Endothelial cell (in vitro differentiated cells): ENCODE data around the gene PTPN4. TPM values are rescaled to one million over a fixed set of nuclear protein-coding genes. Genes with fewer than 3 reads are reported as not detected.

ENCODE experiments used
- DNase-seq: peaks from one replicate; pipeline ENCODE4 v3.0.0; 2021; ENCODE audit warnings: low spot score
- H3K27ac Mint-ChIP-seq: one replicate; pipeline ENCODE4 v1.8.0; 2021; ENCODE audit warnings: mixed read lengths, inconsistent platforms; ENCODE audit not compliant: unreplicated experiment
- H3K27me3 Mint-ChIP-seq: one replicate; pipeline ENCODE4 v1.8.0; 2021; ENCODE audit warnings: mild to moderate bottlenecking, moderate library complexity, mixed read lengths, inconsistent platforms; ENCODE audit not compliant: unreplicated experiment
- H3K36me3 Mint-ChIP-seq: one replicate; pipeline ENCODE4 v1.8.0; 2021; ENCODE audit warnings: mild to moderate bottlenecking, low read depth, mixed read lengths, inconsistent platforms; ENCODE audit not compliant: unreplicated experiment
- H3K4me1 Mint-ChIP-seq: one replicate; pipeline ENCODE4 v1.8.0; 2021; ENCODE audit warnings: mild to moderate bottlenecking, mixed read lengths, inconsistent platforms; ENCODE audit not compliant: unreplicated experiment
- H3K4me3 Mint-ChIP-seq: one replicate; pipeline ENCODE4 v1.8.0; 2021; ENCODE audit warnings: mild to moderate bottlenecking, mixed read lengths, inconsistent platforms; ENCODE audit not compliant: unreplicated experiment
- H3K9me3 Mint-ChIP-seq: one replicate; pipeline ENCODE4 v1.8.0; 2021; ENCODE audit warnings: mixed read lengths, inconsistent platforms; ENCODE audit not compliant: unreplicated experiment
- CTCF ChIP-seq: fragments of 200-600 bp; sonication (generic); IDR thresholded peaks from one replicate; pipeline ENCODE4 v1.5.0; 2021; ENCODE audit warnings: antibody characterized with exemption; ENCODE audit not compliant: unreplicated experiment
- total RNA-seq: library from RNA; stranded (reverse); fragmentation: NEBNext Ultra II Directional; extraction: Animal tissue kit (Norgen Biotek cat#: 25700); gene quantifications from one replicate; pipeline ENCODE4 v1.2.1, GENCODE V29; 2021; ENCODE audit not compliant: unreplicated experiment

PTPN4 gene
- total RNA-seq, 1 donor from 2014 or later = 51.0 TPM

DNA sequence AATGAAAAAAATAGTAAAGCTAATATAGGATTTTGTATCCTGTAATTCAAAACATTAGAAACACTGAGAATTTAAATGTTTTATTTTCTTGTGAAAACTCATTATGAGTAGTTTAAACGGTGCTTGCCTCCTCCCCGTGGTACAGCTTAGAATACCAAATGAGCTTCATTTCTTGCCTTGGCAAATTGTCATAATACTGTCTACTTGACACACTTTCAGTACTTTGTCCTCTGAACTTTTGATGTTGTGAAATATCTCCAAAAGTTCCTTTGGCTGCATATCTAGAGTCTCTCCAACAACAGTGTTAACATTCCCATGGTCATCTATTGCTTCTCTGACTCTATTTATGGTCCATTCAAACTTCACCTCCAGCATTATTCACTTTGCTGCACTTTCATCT lies 191.2 kb downstream of the PTPN4 start:
- no peak overlapping the region for H3K4me3 Mint-ChIP-seq
- H3K27me3 Mint-ChIP-seq = peaks cover 2% of the 10 kb centered on the region
- H3K27ac Mint-ChIP-seq = no peak overlapping the region
- H3K9me3 Mint-ChIP-seq = no peaks in the 10 kb centered on the region
- no peak for DNase-seq
- H3K36me3 Mint-ChIP-seq = peaks cover 23% of the 10 kb centered on the region
- no peaks in the 10 kb centered on the region for H3K4me1 Mint-ChIP-seq
- TF ChIP-seq CTCF = no peak

DNA sequence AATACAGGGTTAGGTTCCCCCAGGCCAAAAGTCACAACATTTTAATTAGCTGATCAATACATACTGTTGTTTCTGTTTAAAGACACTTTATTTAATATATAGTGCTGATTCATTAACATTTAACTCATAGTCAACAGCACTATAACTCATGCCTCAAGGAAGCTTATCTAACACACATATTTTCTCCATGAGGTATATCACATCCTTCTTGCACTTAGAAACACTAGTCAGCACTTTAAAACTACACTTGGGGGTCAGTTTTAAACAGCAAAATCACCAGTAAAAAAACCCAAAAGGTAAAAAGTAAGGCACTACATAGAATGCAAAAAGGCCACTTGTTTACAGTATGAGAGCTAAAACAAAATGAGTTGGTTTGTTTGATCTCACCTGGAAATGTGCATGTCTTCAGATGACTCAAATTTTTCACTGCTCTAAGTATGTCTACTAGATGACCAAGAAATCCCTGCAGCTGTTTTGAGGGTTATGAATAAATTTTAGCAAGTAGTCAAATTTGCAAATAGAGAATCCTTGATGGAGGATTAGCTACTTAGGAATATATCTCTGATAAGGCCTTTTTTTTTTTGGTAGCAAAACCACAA lies 199.0 kb downstream of the PTPN4 start:
- Mint-ChIP-seq H3K27ac (no peak overlapping the region), H3K4me3 (no peak overlapping the region), H3K27me3 (no peaks in the 10 kb centered on the region), H3K4me1 (no peaks in the 10 kb centered on the region), H3K36me3 (peaks cover 38% of the 10 kb centered on the region), H3K9me3 (no peaks in the 10 kb centered on the region)
- DNase-seq = no peak
- TF ChIP-seq CTCF = no peak

GRCh38 chr2:119960821-119961220 lies 201.1 kb downstream of the PTPN4 start:
- no peaks in the 10 kb centered on the region for H3K27me3 Mint-ChIP-seq
- H3K36me3 Mint-ChIP-seq = peaks cover 33% of the 10 kb centered on the region
- no peak for TF ChIP-seq CTCF
- no peaks in the 10 kb centered on the region for H3K4me1 Mint-ChIP-seq
- H3K27ac Mint-ChIP-seq = no peak overlapping the region
- H3K4me3 Mint-ChIP-seq = no peak overlapping the region
- DNase-seq = no peak
- H3K9me3 Mint-ChIP-seq = no peaks in the 10 kb centered on the region

DNA sequence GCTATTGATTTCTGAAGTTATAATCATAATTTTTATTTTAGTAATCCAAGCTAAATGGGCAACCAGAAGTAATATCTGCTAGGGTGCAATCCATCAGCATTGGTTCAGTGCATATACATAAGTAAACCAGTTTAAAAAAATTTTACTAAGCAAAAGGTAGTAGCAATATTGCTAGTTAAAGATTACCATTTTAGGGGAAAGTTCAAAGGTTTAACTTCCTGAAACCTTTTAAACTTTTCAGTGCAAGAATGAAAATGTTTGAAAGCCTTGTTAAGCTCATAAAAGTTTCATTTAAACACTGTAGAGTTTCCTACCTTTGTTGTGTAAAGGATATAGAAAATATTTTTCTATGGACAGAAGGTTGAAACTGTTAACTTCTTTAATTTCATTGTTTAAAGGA lies 222.2 kb downstream of the PTPN4 start:
- TF ChIP-seq CTCF = no peak
- no peak overlapping the region for H3K4me3 Mint-ChIP-seq

DNA sequence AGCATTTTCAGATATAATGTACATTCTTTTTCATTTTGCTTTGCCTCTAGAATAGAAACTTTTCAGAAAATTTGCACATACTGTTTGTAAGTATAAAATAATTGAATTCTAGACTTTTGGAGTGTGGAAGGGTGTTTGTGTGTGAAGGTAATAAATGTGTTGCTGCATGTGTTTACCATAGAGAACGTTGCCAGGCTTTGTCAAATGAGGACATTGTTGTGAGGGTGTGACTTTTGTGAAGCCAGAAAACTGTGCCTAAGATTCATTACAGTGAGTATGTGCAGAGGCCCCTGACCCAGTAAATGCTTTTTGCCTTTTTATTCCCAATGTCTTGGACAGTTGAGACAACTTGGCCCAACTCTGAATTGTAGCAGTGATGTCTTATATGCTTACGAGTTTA lies 222.8 kb downstream of the PTPN4 start:
- TF ChIP-seq CTCF = no peak
- peaks cover 3% of the 10 kb centered on the region for H3K27me3 Mint-ChIP-seq
- H3K4me1 Mint-ChIP-seq = no peaks in the 10 kb centered on the region
- no peak overlapping the region for H3K4me3 Mint-ChIP-seq
- H3K9me3 Mint-ChIP-seq = no peaks in the 10 kb centered on the region
- peaks cover 3% of the 10 kb centered on the region for H3K36me3 Mint-ChIP-seq
- DNase-seq = no peak
- no peak overlapping the region for H3K27ac Mint-ChIP-seq

More for the DNA sequence above, 222.2 kb downstream of the PTPN4 start:
- no peak for DNase-seq
- peaks cover 3% of the 10 kb centered on the region for H3K27me3 Mint-ChIP-seq
- H3K27ac Mint-ChIP-seq = no peak overlapping the region
- peaks cover 3% of the 10 kb centered on the region for H3K36me3 Mint-ChIP-seq
- H3K4me1 Mint-ChIP-seq = no peaks in the 10 kb centered on the region
- H3K9me3 Mint-ChIP-seq = no peaks in the 10 kb centered on the region
